ENCODE data around the gene BTLA.
"Not testable (repeated sequence)": the region's sequence is repeated elsewhere in the genome, so short reads cannot be mapped to it uniquely, and the experiment has no call there.

BTLA gene

DNA sequence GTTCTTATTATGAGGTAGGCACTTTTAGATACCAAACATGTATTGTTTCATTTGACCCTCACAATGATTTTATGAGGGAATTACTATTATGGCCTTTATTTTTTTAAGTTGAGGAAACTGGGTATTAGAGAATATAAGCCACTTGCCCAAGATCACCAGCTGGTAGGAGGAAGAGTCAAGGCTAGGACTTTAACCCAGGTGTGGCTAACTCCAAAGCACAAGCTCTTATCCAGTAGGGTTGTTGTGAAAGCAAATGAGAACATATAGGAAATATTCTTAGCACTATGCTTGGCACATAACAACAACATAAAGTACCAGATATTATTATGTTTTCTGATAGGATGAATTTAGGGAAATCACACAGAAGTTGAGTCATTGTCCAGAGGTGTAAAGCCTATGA, 7.9 kb downstream of the BTLA start:
- no peak for DNase-seq (ENCODE audit: low read depth)

DNA sequence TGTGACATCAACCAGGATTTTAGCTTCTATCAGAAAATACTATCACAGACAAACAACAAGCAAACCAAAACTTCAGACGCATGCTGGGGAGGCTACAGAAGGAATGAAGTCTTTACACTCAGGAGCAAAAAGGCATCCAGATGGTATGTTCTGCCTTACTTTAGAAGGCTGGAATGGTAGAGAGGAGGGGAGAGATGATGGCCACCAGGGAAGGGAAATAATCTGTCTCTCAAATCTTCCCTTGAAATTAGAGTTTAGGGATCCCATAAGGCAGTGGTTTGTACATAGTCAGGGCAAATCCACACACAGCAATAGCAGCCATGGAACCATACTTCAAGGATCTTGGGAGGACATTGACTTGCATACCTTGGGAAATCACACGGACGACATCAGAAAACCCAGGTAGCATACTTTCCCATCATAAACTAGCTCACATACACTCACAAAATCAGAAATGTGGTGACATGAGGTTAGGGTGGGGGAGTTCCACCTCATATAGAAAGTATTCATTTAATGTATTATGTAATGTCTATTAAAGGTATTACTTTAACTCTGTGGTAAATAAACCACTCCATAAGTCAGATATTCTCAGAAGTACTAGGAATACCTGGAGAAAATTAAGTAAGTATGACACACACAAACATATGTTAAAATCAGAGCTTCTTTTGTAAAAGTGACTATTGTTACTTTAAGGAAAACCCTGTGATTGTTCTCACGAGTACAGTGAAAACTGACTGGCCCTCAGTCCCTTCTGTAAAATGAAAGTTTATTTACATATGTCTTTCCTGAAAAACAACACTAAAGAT, 9.4 kb downstream of the BTLA start:
- DNase-seq (ENCODE audit: low read depth): no peak

DNA sequence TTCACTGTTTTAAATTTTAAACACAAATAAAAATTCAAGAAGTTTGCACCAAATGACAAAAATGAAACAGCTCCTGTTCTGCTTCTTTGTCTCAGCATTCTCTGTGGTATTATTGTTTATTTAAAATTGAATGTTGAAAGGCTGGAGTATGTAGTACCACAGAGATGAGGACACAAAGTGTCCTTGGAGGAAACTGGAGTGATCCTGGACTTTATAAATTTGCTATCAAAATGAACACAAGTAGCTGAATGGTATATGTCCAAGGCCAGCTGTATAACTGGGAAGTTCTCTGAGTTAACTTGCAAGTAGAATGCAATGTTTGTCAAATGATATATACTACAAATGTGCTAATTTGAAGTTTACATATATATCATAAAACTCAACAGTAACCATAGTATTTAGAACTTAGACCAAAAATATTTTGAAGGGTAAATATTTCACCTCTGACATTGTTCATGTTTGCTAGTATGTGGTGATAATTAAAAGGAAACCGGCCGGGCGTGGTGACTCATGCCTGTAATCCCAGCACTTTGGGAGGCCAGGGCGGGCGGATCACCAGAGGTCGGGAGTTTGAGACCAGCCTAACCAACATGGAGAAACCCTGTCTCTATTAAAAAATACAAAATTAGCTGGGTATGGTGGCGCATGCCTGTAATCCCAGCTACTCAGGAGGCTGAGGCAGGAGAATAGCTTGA, 12.3 kb downstream of the BTLA start:
- DNase-seq (ENCODE audit: low read depth): no peak

DNA sequence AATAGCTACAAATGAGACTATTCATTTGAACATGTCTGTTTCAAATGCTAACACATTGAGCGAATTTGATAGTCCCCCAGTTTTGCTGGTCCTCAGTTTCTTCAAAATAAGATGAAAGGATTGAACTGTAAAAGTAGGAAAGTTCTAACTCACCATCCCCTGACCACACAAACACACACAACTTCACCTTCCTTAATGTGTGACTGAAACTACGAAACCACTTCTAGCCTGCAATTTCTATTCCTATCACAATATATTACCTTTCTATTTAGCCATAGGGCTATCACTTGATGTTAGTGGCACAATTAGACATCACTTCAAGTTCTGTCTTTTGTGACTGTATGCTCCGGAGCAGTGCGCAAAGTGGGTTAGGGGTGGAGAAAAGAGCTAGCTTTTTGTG, 14.9 kb downstream of the BTLA start:
- no peak for DNase-seq (ENCODE audit: low read depth)

DNA sequence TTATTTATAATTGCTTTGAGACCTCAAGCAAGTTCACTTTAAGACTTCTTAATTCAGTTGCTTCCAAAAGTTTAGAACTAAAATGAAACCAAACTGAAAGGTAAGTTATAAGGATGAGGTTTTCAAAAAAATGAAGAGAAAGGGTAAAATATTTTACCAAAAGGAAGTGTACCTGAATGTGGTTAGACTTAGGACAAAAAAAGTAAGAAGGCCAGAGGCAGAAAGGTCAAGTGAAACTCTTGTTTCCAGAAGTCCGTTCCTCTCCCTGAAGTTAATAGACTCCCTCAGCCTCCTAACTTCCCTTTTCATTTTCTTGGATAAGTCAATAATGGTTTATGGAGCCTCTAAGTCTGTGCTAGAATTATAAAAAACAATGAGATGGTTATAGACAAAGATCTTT, 16.6 kb downstream of the BTLA start:
- DNase-seq (ENCODE audit: low read depth): no peak

DNA sequence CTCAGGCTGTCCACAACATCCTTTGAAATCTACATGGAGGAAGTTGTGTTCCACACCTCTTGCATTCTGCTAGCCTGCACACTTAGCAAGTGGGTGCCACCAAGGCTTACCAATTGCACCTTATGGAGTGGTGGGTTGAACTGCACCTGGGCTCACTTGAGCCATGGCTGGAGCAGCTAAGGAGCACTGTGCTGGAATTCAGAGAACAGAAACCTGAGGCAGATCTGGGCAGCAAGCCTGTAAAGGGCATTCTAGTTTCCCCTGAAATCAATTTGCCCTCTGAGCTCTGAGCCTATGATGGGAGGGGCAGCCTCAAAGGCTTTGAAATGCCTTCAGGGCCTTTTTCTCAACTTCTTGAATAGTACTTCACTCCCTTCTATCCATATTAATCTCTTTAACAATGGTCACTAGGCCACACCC, 18.0 kb downstream of the BTLA start:
- DNase-seq (ENCODE audit: low read depth): no peak

DNA sequence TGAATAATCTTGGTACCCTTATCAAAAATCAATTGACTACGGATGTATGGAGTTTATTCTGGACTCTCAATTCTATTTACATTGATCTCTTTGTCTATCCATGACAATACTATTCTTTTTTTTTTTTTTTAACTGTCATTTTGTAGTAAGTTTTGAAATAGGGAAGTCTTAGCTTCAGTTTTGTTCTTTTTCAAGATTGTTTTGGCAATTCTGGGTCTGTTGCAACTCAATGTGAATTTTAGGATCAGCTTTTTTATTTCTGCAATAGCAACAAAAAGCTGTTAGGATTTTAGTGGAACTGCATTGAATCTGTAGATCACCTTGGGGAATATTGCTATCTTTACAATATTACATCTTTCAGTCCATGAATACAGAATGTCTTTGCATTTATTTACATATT, 21.4 kb downstream of the BTLA start:
- no peak for DNase-seq (ENCODE audit: low read depth)

DNA sequence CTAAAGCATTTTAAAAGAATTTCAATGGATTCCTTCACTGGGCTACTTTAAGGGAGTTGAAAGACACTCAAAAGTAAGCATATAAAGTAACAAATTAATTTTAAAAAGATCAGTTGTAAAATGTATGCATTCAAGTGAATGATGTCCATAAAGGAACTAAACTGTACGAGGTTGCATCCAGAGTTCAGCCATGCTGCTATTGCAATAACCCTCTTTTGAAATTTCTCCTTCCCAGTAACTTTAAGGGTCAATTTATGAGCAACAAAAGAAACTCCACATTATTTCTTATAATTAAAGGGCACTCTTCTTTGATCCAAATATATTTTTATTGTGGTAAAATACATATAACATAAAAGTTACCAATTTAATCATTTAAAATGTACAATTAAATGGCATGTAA, 22.9 kb downstream of the BTLA start:
- DNase-seq (ENCODE audit: low read depth): no peak

DNA sequence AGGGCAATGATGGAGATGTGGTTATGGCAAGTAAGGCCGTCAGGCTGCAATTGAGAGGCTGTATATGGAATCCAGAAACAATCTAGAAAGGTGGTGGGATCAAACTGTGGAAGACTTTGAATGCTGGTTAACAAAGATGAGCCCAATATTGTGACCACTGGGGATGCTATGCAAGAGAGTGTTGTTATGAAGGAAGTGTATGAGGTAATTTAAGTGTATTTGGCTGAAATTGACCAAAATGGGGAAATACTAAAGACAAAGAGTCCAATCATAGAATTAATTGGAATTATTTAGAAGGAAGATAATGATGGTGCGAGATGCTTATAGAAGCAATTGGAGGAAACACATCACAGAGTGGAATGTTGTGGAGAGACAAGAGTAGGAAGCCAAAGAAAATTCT, 24.5 kb downstream of the BTLA start:
- no peak for DNase-seq (ENCODE audit: low read depth)

DNA sequence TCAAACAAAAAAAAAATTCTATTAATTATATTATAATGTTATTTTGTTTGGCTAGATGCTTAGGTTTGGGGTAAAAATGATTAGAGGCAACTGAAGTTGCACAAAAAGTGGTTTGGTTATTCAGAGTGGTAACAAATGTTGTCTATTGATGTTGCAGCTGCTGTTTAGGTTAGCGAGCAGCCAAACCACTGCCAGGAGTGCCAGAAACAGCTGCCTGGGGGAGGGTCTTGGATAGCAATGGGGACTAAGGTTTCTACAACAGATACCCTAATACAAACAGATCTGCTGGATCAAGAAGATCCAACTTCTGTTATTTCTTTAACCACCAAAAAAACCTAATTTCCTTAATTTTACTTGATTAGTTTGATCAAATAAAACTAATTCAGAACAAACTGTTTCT, 26.6 kb downstream of the BTLA start:
- no peak for DNase-seq (ENCODE audit: low read depth)

DNA sequence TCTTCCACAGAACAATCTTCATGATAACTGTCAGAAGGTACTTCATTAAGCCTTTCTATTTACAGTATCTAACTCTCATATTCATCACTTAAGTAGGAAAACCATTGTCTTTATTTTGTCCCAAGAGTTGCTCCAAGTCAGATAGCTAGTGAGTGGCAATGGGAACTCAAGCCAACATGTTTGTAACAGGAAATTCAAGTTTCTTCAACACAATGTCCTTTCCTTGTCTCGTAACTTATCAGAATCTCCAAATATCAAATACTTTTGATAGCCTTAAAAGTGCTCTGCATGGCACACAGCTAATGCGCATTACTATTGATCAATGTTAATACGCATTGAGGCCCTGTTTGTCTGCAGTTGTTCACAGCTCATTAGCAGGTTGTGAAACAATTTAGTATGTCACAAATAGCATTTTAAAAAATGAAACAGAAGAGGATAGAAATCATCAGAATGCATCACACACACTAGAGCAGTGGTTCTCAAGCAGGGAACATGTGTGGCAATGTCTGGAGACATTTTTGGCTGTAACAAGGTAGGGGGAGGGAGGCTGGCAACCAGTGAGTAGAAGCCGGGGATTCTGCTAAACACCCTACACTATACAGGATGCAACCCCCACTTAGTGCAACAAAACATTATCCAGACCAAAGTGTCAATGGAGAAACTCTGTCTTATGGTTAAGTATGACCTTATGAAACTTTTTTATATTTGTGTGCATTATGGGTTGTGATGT, 27.5 kb downstream of the BTLA start:
- DNase-seq (ENCODE audit: low read depth): no peak

DNA sequence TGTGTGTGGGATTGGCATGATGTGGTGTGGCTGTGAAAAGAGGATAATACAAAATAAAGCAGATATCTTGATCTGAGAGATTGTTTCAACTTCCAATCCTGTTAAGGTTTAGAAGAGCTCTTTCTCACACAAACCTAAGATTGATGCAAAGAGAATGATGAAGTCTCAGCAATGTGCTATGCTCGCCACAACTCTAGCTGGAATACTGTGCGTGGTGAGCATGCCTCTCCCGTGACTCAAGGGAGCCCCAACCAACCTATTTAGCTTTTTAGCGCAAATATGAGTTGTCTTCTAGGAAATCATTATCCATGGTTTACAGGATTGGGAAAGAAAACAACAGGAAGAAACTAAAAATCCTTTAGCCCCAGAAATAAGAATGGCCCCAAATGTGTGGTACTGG, 28.5 kb downstream of the BTLA start:
- DNase-seq (ENCODE audit: low read depth): no peak

DNA sequence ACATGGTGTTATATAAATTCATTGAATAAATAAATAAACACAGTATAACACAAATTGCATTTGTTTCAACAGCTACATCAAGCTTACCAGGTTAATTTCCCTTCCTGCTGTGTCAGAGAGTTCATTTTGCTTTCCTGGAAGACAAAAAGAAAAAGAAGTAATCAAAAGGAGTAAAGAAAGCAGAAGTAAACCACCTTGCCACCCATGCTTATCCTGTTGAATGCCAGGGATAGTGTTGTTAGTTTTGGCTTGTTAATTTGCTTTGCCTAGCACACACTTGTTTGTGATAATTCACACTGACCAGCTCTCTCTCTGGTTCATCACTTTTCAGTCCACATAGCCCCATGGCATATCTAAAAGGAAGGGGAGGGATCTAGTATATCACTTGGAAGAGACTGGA, 29.6 kb downstream of the BTLA start:
- DNase-seq (ENCODE audit: low read depth): no peak

DNA sequence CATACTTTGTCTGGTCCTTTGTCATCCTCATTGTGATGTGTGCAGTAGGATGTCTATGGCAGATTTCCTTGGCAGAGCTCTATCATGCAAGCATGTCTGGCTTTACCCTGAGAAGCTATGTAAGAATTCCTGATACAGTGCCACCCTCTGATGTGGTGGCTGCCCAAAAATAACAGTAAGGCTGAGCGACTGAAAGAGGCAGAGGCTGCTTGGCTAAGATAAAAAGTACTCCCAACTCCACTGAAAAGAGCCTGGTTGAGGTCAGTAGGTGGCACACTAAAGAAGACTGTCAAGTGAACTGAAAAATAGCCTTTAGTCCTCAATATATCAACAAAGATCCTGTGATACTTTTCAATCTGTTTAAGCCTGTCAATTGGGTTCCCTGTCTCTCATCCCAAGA, 31.7 kb downstream of the BTLA start:
- no peak for DNase-seq (ENCODE audit: low read depth)

DNA sequence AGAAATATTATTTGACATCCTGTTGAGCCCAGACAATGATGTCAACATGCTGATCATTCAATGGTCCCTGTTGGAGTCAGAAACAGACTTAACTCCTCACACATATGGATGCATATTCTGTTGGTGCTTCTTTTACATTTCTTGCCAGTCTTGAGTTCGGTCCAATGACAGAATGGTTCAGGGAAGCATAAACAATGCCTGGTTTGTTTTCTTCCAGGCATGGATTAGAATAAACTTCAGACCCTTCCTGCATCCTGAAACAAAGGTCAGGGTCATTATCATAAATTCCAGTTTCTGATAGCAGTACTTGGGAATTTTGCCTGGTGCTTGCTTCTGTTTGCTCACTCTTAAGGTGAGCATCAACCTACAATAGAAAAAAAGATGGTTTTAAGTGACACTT, 33.3 kb downstream of the BTLA start:
- DNase-seq (ENCODE audit: low read depth): no peak

DNA sequence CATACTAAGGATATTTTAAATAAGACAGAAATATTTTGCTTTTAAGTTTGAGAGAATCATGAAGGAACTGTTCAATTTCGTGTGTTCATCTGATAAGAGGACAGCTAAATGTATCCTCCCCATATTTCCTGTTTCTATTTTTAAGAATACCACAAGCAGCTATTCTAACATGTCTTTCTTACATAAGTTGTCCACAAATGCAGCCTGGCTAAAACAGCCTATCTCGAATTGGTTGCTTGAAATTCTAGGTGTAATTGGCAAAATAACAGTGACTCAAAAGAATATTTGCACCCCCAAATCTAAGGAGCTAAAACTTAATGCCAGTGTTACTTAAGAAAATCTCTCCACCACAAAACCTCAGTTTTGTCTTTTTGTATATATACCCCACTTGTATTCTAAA, 35.0 kb downstream of the BTLA start:
- no peak for DNase-seq (ENCODE audit: low read depth)

DNA sequence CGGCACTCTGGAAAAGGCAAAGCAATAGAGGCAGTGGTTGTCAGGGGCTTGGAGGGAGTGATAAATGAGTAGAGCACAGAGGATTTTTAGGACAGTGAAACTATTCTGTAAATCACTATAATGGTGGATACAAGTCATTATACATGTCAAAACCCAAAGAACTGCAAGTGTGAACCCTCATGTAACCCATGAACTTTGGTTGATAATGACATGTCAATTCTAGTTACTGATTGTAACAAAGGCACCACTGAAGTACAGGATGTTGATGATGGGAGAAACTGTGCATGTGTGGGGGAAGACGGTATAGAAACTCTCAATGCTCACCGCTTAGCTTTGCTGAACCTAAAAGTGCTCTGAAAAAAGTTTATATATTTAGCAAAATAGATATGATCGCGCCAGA, 36.0 kb downstream of the BTLA start:
- DNase-seq (ENCODE audit: low read depth): no peak

DNA sequence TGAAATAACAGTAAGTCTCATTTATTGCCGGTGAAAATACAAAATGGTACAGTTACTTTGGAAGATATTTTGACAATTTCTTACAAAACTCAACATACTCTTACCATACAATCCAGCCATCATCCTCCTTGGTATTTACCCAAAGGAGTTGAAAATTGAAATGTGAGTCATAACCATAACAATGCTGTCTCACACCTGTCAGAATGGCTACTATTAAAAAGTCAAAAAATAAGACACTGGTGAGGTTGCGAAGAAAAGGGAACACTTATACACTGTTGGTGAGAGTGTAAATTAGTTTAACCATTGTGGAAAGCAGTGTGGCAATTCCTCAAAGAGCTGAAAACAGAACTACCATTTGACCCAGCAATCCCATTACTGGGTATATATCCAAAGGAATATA, 37.5 kb downstream of the BTLA start:
- DNase-seq (ENCODE audit: low read depth): not testable (repeated sequence)

DNA sequence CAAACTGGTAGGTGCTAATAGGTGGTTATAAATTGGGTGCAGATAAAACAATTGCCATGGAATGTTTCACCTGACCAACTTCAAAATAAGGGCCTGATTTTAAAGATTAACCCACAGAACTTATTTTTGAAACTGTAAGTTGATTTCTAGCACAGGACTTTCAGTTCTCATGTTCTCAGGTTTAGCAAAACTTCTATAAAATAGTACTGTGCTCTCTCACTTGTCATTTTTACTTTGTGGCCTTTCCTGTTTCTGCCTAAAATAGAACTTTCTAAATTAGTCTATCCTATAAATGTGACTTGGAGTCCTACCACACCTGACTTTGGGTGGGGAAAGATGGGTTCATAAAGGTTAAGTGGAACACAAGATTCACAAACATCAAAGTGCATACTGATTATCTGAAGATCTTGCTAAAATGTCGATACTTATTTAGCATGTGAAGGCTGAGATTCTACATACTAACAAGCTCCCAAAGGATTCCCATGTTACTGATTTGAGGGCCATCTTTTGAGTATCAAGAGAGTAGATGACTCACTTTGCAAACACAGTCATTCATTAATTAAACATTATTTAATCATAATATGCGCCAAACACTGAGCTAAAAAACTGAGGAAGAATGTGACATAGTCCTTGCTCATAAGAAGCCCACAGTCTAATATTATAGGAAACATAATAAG, 38.6 kb downstream of the BTLA start:
- DNase-seq (ENCODE audit: low read depth): no peak

DNA sequence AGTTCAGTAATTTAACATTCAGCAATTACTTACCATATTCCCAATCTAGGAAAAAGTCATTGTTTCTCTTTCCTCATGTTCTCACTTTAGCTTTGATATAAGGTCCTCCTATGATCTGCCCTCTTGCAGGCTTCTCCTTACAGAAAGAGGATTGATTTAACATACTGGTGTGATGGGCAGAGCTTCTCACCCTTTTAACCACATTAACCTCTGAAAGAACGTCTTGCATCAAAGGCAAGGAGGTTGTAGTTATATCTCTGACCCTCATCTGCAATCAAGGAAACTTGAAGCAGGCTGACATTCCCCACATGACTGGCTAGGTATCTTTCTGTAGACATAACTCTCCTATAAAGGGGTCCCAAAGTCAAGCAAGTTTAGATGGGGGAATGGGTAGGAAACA, 39.5 kb downstream of the BTLA start:
- no peak for DNase-seq (ENCODE audit: low read depth)

DNA sequence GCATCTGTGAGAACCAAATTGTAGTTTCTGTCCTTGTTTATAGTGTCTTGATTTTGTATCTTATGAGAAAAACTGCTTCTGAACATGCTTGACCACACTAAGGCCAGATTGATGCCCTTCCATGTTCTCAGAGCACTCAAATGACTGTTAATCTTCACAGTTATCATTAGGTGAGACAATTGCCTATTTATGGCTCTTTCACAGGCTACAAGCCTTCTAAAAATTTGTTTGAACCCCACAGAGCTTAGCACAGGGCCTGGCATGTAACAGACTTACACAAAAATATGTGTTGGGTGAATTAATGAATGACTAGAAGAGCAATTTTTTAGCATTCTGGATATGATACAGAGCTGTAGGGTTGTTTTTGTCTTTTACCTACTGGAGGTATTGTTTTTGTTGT, 43.1 kb downstream of the BTLA start:
- no peak for DNase-seq (ENCODE audit: low read depth)

DNA sequence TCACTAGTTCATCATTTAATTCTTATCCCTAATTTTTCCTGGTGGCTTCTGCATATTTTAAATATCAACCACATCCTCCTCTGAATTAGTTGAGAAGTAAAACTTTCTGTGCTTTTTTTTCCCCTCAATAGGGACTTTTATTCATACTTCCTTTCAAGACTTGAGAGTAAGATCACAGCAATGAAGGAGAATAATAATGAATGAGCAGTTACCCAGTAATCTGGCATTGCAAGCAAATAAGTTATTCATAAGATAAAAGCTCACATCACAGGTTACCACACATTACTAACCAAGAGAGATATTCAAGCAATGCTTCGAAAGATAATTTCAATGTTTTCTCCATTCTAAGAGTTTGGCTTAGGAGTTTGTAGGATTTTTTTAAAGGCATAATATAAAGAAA, 50.3 kb downstream of the BTLA start:
- DNase-seq (ENCODE audit: low read depth): no peak

DNA sequence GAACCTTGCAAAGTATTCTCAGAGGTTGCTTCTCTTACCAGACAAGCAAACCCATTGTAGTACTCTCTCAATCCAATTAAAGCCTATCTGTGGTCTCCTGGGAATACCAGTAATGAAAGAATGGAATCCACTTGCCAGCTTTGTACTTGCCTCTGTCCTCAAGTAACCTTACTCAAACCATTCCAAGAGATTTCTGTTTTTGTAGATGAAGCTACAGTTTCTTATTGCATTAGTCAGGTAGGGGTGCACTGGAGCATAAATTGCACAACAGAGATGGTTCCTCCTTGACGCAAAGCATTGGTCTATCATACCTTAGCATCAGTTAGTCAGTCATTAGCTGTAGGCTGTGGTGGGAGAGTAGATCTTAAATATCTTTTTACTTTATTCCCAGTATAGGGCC, 52.9 kb downstream of the BTLA start:
- DNase-seq (ENCODE audit: low read depth): no peak

All from stimulated activated CD8-positive, alpha-beta memory T cell treated with anti-CD3 and anti-CD28 coated beads, Interleukin-4, amount 100 ng/mL, for 24 hours (primary cell).